Activated naive CD8-positive, alpha-beta T cell treated with anti-CD3 and anti-CD28 coated beads for 36 hours (primary cell): ENCODE measurements around the gene RPS16. TPM values are rescaled to one million over a fixed set of nuclear protein-coding genes. Genes with fewer than 3 reads are reported as not detected.

Source experiments
- total RNA-seq, 2 experiments: library from RNA; stranded (reverse); gene quantifications; one replicate each; pipeline ENCODE4 v1.2.3, GENCODE V29; 2021

RPS16 gene
- total RNA-seq, 2 experiments from 2014 or later = 3,164 to 3,181 TPM

Other genes with a start within 250 kb of the RPS16 start
- not detected for gene NCCRP1, start 239.0 kb downstream of the RPS16 start, total RNA-seq
- gene SYCN, start 231.7 kb downstream of the RPS16 start, total RNA-seq = not detected
- gene IFNL3, start 190.9 kb downstream of the RPS16 start, total RNA-seq = not detected
- gene IFNL4, start 187.1 kb downstream of the RPS16 start, total RNA-seq = under 1 TPM; 0.14 to 0.25 TPM
- not detected for gene IFNL2, start 167.6 kb downstream of the RPS16 start, total RNA-seq
- not detected for gene IFNL1, start 139.5 kb downstream of the RPS16 start, total RNA-seq
- 1 to 10 TPM; 4.6 to 5.1 TPM for gene LRFN1, start 115.1 kb downstream of the RPS16 start, total RNA-seq
- gene GMFG, start 99.9 kb downstream of the RPS16 start, total RNA-seq = 100 to 1,000 TPM; 232 to 240 TPM
- gene SAMD4B, start 93.5 kb downstream of the RPS16 start, total RNA-seq = 10 to 100 TPM; 36.2 to 36.5 TPM
- gene PAF1, start 44.8 kb downstream of the RPS16 start, total RNA-seq = 10 to 100 TPM; 43.6 to 44.0 TPM
- gene MED29, start 44.6 kb downstream of the RPS16 start, total RNA-seq = 10 to 100 TPM; 23.3 to 26.8 TPM
- 10 to 100 TPM; 15.5 to 15.6 TPM for gene ZFP36, start 29.1 kb downstream of the RPS16 start, total RNA-seq
- gene PLEKHG2, start 23.3 kb downstream of the RPS16 start, total RNA-seq = 10 to 100 TPM; 29.1 to 40.0 TPM
- 100 to 1,000 TPM; 179 to 182 TPM for gene SUPT5H, start 9.6 kb upstream of the RPS16 start, total RNA-seq
- 100 to 1,000 TPM; 133 to 137 TPM for gene TIMM50, start 44.9 kb upstream of the RPS16 start, total RNA-seq
- 1 to 10 TPM; 1.1 to 1.4 TPM for gene DLL3, start 63.0 kb upstream of the RPS16 start, total RNA-seq
- not detected for gene SELENOV, start 79.2 kb upstream of the RPS16 start, total RNA-seq
- 1 to 10 TPM; 2.4 to 2.7 TPM for gene EID2B, start 96.9 kb upstream of the RPS16 start, total RNA-seq
- 10 to 100 TPM; 13.6 to 14.2 TPM for gene EID2, start 104.2 kb upstream of the RPS16 start, total RNA-seq
- not detected for gene LGALS13, start 166.6 kb upstream of the RPS16 start, total RNA-seq
- not detected for gene LGALS16, start 220.0 kb upstream of the RPS16 start, total RNA-seq